GM23338 (cell line): ENCODE results near the gene ESYT1. TPM values are rescaled to one million over a fixed set of nuclear protein-coding genes. Genes with fewer than 3 reads are reported as not detected.

Experiments
- ATAC-seq: fragments of 200-7000 bp; cut with Tn5 transposase; 3 replicates; pipeline ENCODE4 v1.9.1; 2020
- DNase-seq: peaks from one replicate; pipeline ENCODE4 v3.0.0-alpha.2; 2015; ENCODE audit warnings: low spot score
- H2AFZ ChIP-seq: fragments of 200-600 bp; sonication (generic); 2 replicates; pipeline ENCODE4 v1.8.0; 2016; ENCODE audit warnings: antibody characterized with exemption, mild to moderate bottlenecking, moderate library complexity
- H3F3A ChIP-seq: fragments of 200-600 bp; sonication (generic); replicated peaks from 2 replicates; pipeline ENCODE4 v1.8.0; 2017; ENCODE audit warnings: antibody characterized with exemption, mixed run types, low read depth
- H3K27ac ChIP-seq: fragments of 200-600 bp; sonication (generic); 2 replicates; pipeline ENCODE4 v1.6.1; 2016; ENCODE audit warnings: low read depth
- H3K27me3 ChIP-seq: fragments of 200-600 bp; sonication (generic); 2 replicates; pipeline ENCODE4 v1.8.0; 2016; ENCODE audit warnings: mild to moderate bottlenecking, mixed run types, moderate library complexity; ENCODE audit not compliant: insufficient read depth
- H3K36me3 ChIP-seq: fragments of 200-600 bp; sonication (generic); 2 replicates; pipeline ENCODE4 v1.8.0; 2016; ENCODE audit warnings: mild to moderate bottlenecking; ENCODE audit not compliant: insufficient read depth
- H3K4me1 ChIP-seq: fragments of 200-600 bp; sonication (generic); 2 replicates; pipeline ENCODE4 v1.8.0; 2016; ENCODE audit warnings: mild to moderate bottlenecking, moderate library complexity; ENCODE audit not compliant: insufficient read depth
- H3K4me2 ChIP-seq: fragments of 200-600 bp; sonication (generic); 2 replicates; pipeline ENCODE4 v1.7.1; 2017; ENCODE audit warnings: mixed run types
- H3K4me3 ChIP-seq: fragments of 200-600 bp; sonication (generic); 2 replicates; pipeline ENCODE4 v1.6.1; 2016; ENCODE audit warnings: mixed run types
- H3K79me2 ChIP-seq: fragments of 200-600 bp; sonication (generic); replicated peaks from 2 replicates; pipeline ENCODE4 v1.8.0; 2017; ENCODE audit warnings: mild to moderate bottlenecking; ENCODE audit not compliant: insufficient read depth
- H3K9me2 ChIP-seq: fragments of 200-600 bp; sonication (generic); 2 replicates; pipeline ENCODE4 v1.8.0; 2017; ENCODE audit not compliant: insufficient read depth
- H4K20me1 ChIP-seq: fragments of 200-600 bp; sonication (generic); replicated peaks from 2 replicates; pipeline ENCODE4 v1.8.0; 2017; ENCODE audit warnings: mild to moderate bottlenecking; ENCODE audit not compliant: insufficient read depth
- H3K27ac Mint-ChIP-seq: 2 replicates; pipeline ENCODE4 v1.8.0; 2020; ENCODE audit warnings: inconsistent platforms, mild to moderate bottlenecking, moderate library complexity, mixed read lengths
- H3K27me3 Mint-ChIP-seq: 3 replicates; pipeline ENCODE4 v1.8.0; 2022; ENCODE audit warnings: low read depth, mild to moderate bottlenecking, moderate library complexity, mixed read lengths, inconsistent platforms; ENCODE audit not compliant: insufficient read depth, poor library complexity
- H3K36me3 Mint-ChIP-seq: 3 replicates; pipeline ENCODE4 v1.8.0; 2021; ENCODE audit warnings: low read depth, mild to moderate bottlenecking, inconsistent platforms, moderate library complexity, mixed read lengths
- H3K4me1 Mint-ChIP-seq: 3 replicates; pipeline ENCODE4 v1.8.0; 2020; ENCODE audit warnings: mild to moderate bottlenecking, inconsistent platforms, mixed read lengths
- H3K4me3 Mint-ChIP-seq: 3 replicates; pipeline ENCODE4 v1.8.0; 2021; ENCODE audit warnings: moderate library complexity, mild to moderate bottlenecking, inconsistent platforms, mixed read lengths
- H3K9me3 Mint-ChIP-seq: 3 replicates; pipeline ENCODE4 v1.8.0; 2020; ENCODE audit warnings: moderate library complexity, mild to moderate bottlenecking, inconsistent platforms, mixed read lengths
- ETS1 ChIP-seq: IDR thresholded peaks from 2 replicates; pipeline ENCODE4 v1.6.1; 2016; ENCODE audit warnings: antibody characterized with exemption
- EZH2 ChIP-seq: fragments of 200-600 bp; sonication (generic); IDR thresholded peaks from one replicate; pipeline ENCODE4 v1.8.0; 2017; ENCODE audit warnings: antibody characterized with exemption, mild to moderate bottlenecking, low read depth; ENCODE audit not compliant: unreplicated experiment
- JUNB ChIP-seq: IDR thresholded peaks from one replicate; pipeline ENCODE4 v1.6.1; 2016; ENCODE audit warnings: antibody characterized with exemption; ENCODE audit not compliant: unreplicated experiment
- NANOG ChIP-seq: IDR thresholded peaks from 2 replicates; pipeline ENCODE4 v1.6.1; 2016; ENCODE audit warnings: antibody characterized with exemption, borderline replicate concordance
- STAT1 ChIP-seq: IDR thresholded peaks from one replicate; pipeline ENCODE4 v1.6.1; 2016; ENCODE audit warnings: antibody characterized with exemption; ENCODE audit not compliant: unreplicated experiment
- polyA plus RNA-seq: library from polyadenylated mRNA; unstranded; fragments of >200 nt; fragmentation: Nextera tagmentation; extraction: Ambion mirVana; gene quantifications from 2 replicates; pipeline ENCODE4 v1.2.1, GENCODE V29; 2016
- total RNA-seq: library from RNA; depleted of rRNA; stranded (reverse); fragments of >200 nt; shearing (Covaris generic); gene quantifications from 2 replicates; pipeline ENCODE4 v1.2.3, GENCODE V29; 2014
- TF ChIP-seq, protein P1 (sequence below): fragments of 250-450 bp; sonication (Bioruptor Pico); IDR thresholded peaks from 2 replicates; pipeline ENCODE4 v1.5.0; 2020; ENCODE audit warnings: mild to moderate bottlenecking, moderate library complexity

Gene ESYT1
- total and polyA plus RNA-seq, 2 experiments from 2014 or later, result 23.3 to 142 TPM

DNA sequence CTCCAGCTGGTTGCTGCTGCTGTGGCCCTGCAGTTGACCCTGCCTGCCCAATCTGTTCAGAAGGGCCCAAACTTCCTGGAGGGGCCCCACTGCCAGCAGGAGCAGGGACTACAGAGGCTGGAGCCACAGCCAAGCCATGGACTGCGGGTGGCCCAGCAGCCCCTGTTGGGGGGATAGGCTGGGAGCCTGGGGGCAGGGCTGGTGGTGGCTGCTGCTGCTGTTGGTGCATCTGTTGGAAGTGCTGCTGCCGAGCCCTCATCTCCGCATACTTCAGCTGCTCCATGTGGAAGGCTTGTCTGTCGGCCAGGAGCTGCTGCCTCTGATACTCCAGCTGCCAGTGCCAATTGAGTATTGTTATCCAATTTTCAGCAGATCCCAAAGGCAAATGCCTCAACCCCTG lies 37.3 kb downstream of the ESYT1 start:
- H3K27me3 Mint-ChIP-seq, result peaks cover 34% of the 10 kb centered on the region
- Histone ChIP-seq H3K4me1 (peaks cover 30% of the 10 kb centered on the region), H3K4me2 (no peak overlapping the region), H2AFZ (no peak overlapping the region), H3K79me2 (0 out of 2 replicates have a peak, but pooled peaks cover 10% of the 10 kb centered on the region), H3K9me2 (no peaks in the 10 kb centered on the region), H3K27me3 (no peaks in the 10 kb centered on the region), H4K20me1 (peaks cover 25% of the 10 kb centered on the region), H3K36me3 (peaks cover 62% of the 10 kb centered on the region), H3F3A (peaks cover 51% of the 10 kb centered on the region), H3K4me3 (no peak overlapping the region), H3K27ac (0 out of 2 replicates have a peak overlapping the region, but pooled peaks have one; percentile 63)
- H3K4me3 Mint-ChIP-seq, result no peak overlapping the region
- TF ChIP-seq EZH2 (no peak), ETS1 (no peak), STAT1 (no peak), JUNB (no peak)
- peak; percentile 1; the same call in 2 of the 3 replicates for ATAC-seq
- no peak for DNase-seq
- peaks cover 93% of the 10 kb centered on the region for H3K36me3 Mint-ChIP-seq
- H3K9me3 Mint-ChIP-seq, result no peaks in the 10 kb centered on the region
- peaks cover 35% of the 10 kb centered on the region for H3K4me1 Mint-ChIP-seq
- peak overlapping the region; percentile 18; the same call in 1 of the 2 replicates for H3K27ac Mint-ChIP-seq

DNA sequence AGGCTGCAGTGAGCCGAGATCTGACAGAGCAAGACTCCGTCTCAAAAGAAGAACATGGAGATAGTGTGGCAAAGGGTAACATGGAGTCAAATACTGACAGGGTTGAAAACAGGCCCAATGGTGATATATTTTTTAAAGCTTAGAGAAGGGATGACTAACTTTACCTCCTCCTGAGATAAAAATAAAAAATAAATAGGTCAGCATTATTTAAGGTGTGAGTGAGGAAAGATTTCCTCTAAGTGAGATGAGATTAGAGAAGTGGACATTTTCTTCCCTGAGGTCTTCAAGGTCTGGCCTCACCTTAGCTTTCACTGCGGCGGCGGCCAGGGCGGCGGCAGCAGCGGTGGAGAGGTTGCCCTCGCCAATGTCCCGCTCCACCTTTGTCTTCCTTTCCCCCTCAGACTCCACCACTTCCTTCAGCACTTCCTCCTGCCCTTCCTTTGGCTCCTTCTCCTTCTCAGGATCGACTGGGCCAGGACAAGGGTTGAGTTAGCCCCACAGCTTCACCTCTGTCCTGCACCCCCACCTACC lies 41.2 kb downstream of the ESYT1 start:
- Mint-ChIP-seq H3K36me3 (peaks cover 93% of the 10 kb centered on the region), H3K4me1 (no peaks in the 10 kb centered on the region), H3K9me3 (no peaks in the 10 kb centered on the region), H3K27me3 (peaks cover 7% of the 10 kb centered on the region), H3K27ac (no peak overlapping the region; the same call in 1 of the 2 replicates), H3K4me3 (no peak overlapping the region)
- ATAC-seq, result no peak
- Histone ChIP-seq H3K27ac (no peak overlapping the region), H3K79me2 (no peaks in the 10 kb centered on the region), H2AFZ (no peak overlapping the region), H3K9me2 (no peaks in the 10 kb centered on the region), H4K20me1 (0 out of 2 replicates have a peak, but pooled peaks cover 8% of the 10 kb centered on the region), H3K27me3 (no peaks in the 10 kb centered on the region), H3K36me3 (peaks cover 65% of the 10 kb centered on the region), H3K4me3 (no peak overlapping the region), H3K4me2 (no peak overlapping the region), H3K4me1 (no peaks in the 10 kb centered on the region), H3F3A (peaks cover 28% of the 10 kb centered on the region)
- TF ChIP-seq EZH2, result no peak
- TF ChIP-seq, protein P1, sequence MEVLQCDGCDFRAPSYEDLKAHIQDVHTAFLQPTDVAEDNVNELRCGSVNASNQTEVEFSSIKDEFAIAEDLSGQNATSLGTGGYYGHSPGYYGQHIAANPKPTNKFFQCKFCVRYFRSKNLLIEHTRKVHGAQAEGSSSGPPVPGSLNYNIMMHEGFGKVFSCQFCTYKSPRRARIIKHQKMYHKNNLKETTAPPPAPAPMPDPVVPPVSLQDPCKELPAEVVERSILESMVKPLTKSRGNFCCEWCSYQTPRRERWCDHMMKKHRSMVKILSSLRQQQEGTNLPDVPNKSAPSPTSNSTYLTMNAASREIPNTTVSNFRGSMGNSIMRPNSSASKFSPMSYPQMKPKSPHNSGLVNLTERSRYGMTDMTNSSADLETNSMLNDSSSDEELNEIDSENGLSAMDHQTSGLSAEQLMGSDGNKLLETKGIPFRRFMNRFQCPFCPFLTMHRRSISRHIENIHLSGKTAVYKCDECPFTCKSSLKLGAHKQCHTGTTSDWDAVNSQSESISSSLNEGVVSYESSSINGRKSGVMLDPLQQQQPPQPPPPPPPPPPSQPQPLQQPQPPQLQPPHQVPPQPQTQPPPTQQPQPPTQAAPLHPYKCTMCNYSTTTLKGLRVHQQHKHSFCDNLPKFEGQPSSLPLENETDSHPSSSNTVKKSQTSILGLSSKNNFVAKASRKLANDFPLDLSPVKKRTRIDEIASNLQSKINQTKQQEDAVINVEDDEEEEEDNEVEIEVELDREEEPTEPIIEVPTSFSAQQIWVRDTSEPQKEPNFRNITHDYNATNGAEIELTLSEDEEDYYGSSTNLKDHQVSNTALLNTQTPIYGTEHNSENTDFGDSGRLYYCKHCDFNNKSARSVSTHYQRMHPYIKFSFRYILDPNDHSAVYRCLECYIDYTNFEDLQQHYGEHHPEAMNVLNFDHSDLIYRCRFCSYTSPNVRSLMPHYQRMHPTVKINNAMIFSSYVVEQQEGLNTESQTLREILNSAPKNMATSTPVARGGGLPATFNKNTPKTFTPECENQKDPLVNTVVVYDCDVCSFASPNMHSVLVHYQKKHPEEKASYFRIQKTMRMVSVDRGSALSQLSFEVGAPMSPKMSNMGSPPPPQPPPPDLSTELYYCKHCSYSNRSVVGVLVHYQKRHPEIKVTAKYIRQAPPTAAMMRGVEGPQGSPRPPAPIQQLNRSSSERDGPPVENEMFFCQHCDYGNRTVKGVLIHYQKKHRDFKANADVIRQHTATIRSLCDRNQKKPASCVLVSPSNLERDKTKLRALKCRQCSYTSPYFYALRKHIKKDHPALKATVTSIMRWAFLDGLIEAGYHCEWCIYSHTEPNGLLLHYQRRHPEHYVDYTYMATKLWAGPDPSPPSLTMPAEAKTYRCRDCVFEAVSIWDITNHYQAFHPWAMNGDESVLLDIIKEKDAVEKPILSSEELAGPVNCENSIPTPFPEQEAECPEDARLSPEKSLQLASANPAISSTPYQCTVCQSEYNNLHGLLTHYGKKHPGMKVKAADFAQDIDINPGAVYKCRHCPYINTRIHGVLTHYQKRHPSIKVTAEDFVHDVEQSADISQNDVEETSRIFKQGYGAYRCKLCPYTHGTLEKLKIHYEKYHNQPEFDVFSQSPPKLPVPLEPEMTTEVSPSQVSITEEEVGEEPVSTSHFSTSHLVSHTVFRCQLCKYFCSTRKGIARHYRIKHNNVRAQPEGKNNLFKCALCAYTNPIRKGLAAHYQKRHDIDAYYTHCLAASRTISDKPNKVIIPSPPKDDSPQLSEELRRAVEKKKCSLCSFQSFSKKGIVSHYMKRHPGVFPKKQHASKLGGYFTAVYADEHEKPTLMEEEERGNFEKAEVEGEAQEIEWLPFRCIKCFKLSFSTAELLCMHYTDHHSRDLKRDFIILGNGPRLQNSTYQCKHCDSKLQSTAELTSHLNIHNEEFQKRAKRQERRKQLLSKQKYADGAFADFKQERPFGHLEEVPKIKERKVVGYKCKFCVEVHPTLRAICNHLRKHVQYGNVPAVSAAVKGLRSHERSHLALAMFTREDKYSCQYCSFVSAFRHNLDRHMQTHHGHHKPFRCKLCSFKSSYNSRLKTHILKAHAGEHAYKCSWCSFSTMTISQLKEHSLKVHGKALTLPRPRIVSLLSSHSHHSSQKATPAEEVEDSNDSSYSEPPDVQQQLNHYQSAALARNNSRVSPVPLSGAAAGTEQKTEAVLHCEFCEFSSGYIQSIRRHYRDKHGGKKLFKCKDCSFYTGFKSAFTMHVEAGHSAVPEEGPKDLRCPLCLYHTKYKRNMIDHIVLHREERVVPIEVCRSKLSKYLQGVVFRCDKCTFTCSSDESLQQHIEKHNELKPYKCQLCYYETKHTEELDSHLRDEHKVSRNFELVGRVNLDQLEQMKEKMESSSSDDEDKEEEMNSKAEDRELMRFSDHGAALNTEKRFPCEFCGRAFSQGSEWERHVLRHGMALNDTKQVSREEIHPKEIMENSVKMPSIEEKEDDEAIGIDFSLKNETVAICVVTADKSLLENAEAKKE (CRISPR knock-in tag), result no peak
- TF ChIP-seq NANOG, result no peak
- no peak for DNase-seq
